HEK293 (cell line): ENCODE measurements around the gene KRTCAP2.

ENCODE experiments used
- KLF1 ChIP-seq: fragments of 450-650 bp; formaldehyde crosslinking; IDR thresholded peaks from 2 replicates; pipeline ENCODE4 v1.5.1; 2016; ENCODE audit warnings: missing biosample characterization, missing genetic modification characterization
- KLF16 ChIP-seq: fragments of 450-650 bp; formaldehyde crosslinking; IDR thresholded peaks from 2 replicates; pipeline ENCODE4 v1.5.1; 2017; ENCODE audit warnings: missing biosample characterization, missing genetic modification characterization
- OVOL3 ChIP-seq: fragments of 450-650 bp; formaldehyde crosslinking; IDR thresholded peaks from 2 replicates; pipeline ENCODE4 v1.5.1; 2016; ENCODE audit warnings: missing biosample characterization, missing genetic modification characterization
- REPIN1 ChIP-seq: fragments of 450-650 bp; formaldehyde crosslinking; IDR thresholded peaks from 2 replicates; pipeline ENCODE4 v1.5.1; 2017; ENCODE audit warnings: missing biosample characterization, missing genetic modification characterization, low read depth
- SCRT2 ChIP-seq: fragments of 450-650 bp; formaldehyde crosslinking; IDR thresholded peaks from 2 replicates; pipeline ENCODE4 v1.5.1; 2016; ENCODE audit warnings: missing biosample characterization, missing genetic modification characterization
- SETDB1 ChIP-seq: IDR thresholded peaks from one replicate; pipeline ENCODE4 v1.6.1; 2017; ENCODE audit warnings: mild to moderate bottlenecking, low read length, moderate library complexity, mixed read lengths; ENCODE audit not compliant: insufficient read length
- TRIM28 ChIP-seq: IDR thresholded peaks from 2 replicates; pipeline ENCODE4 v1.6.1; 2011; ENCODE audit warnings: low read length, control low read depth, borderline replicate concordance
- ZBTB1 ChIP-seq: fragments of 450-650 bp; formaldehyde crosslinking; IDR thresholded peaks from 2 replicates; pipeline ENCODE4 v1.5.1; 2016; ENCODE audit warnings: missing biosample characterization, missing genetic modification characterization
- ZBTB7A ChIP-seq: fragments of 450-650 bp; formaldehyde crosslinking; IDR thresholded peaks from 2 replicates; pipeline ENCODE4 v1.5.1; 2016; ENCODE audit warnings: low read depth, missing biosample characterization, missing genetic modification characterization
- ZFHX2 ChIP-seq: fragments of 450-650 bp; formaldehyde crosslinking; conservative IDR thresholded peaks from 2 replicates; pipeline ENCODE4 v1.5.1; 2016; ENCODE audit warnings: missing biosample characterization, missing genetic modification characterization
- ZNF146 ChIP-seq: fragments of 450-650 bp; formaldehyde crosslinking; IDR thresholded peaks from 2 replicates; pipeline ENCODE4 v1.5.1; 2016; ENCODE audit warnings: missing biosample characterization, missing genetic modification characterization
- ZNF394 ChIP-seq: fragments of 450-650 bp; formaldehyde crosslinking; IDR thresholded peaks from 2 replicates; pipeline ENCODE4 v1.5.1; 2016; ENCODE audit warnings: missing biosample characterization, missing genetic modification characterization, mild to moderate bottlenecking, moderate library complexity, borderline replicate concordance
- ZNF398 ChIP-seq: fragments of 450-650 bp; formaldehyde crosslinking; IDR thresholded peaks from 2 replicates; pipeline ENCODE4 v1.5.1; 2017; ENCODE audit warnings: missing biosample characterization, missing genetic modification characterization
- ZNF548 ChIP-seq: fragments of 450-650 bp; formaldehyde crosslinking; IDR thresholded peaks from 2 replicates; pipeline ENCODE4 v1.5.1; 2016; ENCODE audit warnings: missing biosample characterization, missing genetic modification characterization
- ZNF555 ChIP-seq: fragments of 450-650 bp; formaldehyde crosslinking; conservative IDR thresholded peaks from 2 replicates; pipeline ENCODE4 v1.5.1; 2017; ENCODE audit warnings: missing biosample characterization, mild to moderate bottlenecking, missing genetic modification characterization, inconsistent platforms
- ZNF580 ChIP-seq: fragments of 450-650 bp; formaldehyde crosslinking; IDR thresholded peaks from 2 replicates; pipeline ENCODE4 v1.5.1; 2016; ENCODE audit warnings: missing biosample characterization, missing genetic modification characterization
- ZNF585B ChIP-seq: fragments of 450-650 bp; formaldehyde crosslinking; IDR thresholded peaks from 2 replicates; pipeline ENCODE4 v1.5.1; 2016; ENCODE audit warnings: missing biosample characterization, missing genetic modification characterization
- ZNF704 ChIP-seq: fragments of 450-650 bp; formaldehyde crosslinking; IDR thresholded peaks from 2 replicates; pipeline ENCODE4 v1.5.1; 2016; ENCODE audit warnings: missing biosample characterization, missing genetic modification characterization
- ZNF76 ChIP-seq: fragments of 450-650 bp; formaldehyde crosslinking; IDR thresholded peaks from 2 replicates; pipeline ENCODE4; 2016; ENCODE audit warnings: low read depth, missing biosample characterization, missing genetic modification characterization, borderline replicate concordance
- ZNF843 ChIP-seq: fragments of 450-650 bp; formaldehyde crosslinking; IDR thresholded peaks from 2 replicates; pipeline ENCODE4 v1.5.1; 2016; ENCODE audit warnings: missing biosample characterization, missing genetic modification characterization
- TF ChIP-seq, protein P1 (sequence below): fragments of 450-650 bp; formaldehyde crosslinking; conservative IDR thresholded peaks from 2 replicates; pipeline ENCODE4 v1.5.1; 2016; ENCODE audit warnings: low read depth, missing biosample characterization, missing genetic modification characterization
- TF ChIP-seq, protein P2 (sequence below): fragments of 450-650 bp; formaldehyde crosslinking; IDR thresholded peaks from 2 replicates; pipeline ENCODE4 v1.5.1; 2016; ENCODE audit warnings: missing biosample characterization, missing genetic modification characterization
- TF ChIP-seq, protein P3 (sequence below): fragments of 450-650 bp; formaldehyde crosslinking; IDR thresholded peaks from 2 replicates; pipeline ENCODE4 v1.5.1; 2016; ENCODE audit warnings: missing biosample characterization, missing genetic modification characterization
- TF ChIP-seq, protein P4 (sequence below): fragments of 450-650 bp; formaldehyde crosslinking; IDR thresholded peaks from 2 replicates; pipeline ENCODE4 v1.5.1; 2017; ENCODE audit warnings: missing biosample characterization, missing genetic modification characterization

Gene KRTCAP2

GRCh38 chr1:155127105-155127966, 45.8 kb downstream of the KRTCAP2 start, which contains the start of gene EFNA1 (continued):
- TF ChIP-seq, protein P1, sequence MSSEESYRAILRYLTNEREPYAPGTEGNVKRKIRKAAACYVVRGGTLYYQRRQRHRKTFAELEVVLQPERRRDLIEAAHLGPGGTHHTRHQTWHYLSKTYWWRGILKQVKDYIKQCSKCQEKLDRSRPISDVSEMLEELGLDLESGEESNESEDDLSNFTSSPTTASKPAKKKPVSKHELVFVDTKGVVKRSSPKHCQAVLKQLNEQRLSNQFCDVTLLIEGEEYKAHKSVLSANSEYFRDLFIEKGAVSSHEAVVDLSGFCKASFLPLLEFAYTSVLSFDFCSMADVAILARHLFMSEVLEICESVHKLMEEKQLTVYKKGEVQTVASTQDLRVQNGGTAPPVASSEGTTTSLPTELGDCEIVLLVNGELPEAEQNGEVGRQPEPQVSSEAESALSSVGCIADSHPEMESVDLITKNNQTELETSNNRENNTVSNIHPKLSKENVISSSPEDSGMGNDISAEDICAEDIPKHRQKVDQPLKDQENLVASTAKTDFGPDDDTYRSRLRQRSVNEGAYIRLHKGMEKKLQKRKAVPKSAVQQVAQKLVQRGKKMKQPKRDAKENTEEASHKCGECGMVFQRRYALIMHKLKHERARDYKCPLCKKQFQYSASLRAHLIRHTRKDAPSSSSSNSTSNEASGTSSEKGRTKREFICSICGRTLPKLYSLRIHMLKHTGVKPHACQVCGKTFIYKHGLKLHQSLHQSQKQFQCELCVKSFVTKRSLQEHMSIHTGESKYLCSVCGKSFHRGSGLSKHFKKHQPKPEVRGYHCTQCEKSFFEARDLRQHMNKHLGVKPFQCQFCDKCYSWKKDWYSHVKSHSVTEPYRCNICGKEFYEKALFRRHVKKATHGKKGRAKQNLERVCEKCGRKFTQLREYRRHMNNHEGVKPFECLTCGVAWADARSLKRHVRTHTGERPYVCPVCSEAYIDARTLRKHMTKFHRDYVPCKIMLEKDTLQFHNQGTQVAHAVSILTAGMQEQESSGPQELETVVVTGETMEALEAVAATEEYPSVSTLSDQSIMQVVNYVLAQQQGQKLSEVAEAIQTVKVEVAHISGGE (tag by site-specific recombination) = peak; percentile 38; the same call in 1 of the 2 replicates
- TF ChIP-seq ZBTB1 (tag by site-specific recombination) (peak; percentile 95), ZBTB7A (0 out of 2 replicates have a peak, but pooled peaks have one; percentile 57), ZNF146 (peak; percentile 31; the same call in 1 of the 2 replicates), TRIM28 (no peak), SCRT2 (no peak), REPIN1 (no peak), ZNF704 (tag by site-specific recombination) (no peak), ZNF555 (tag by site-specific recombination) (no peak), ZNF580 (tag by site-specific recombination) (0 out of 2 replicates have a peak, but pooled peaks have one; percentile 41), KLF1 (tag by site-specific recombination) (peak; percentile 85), OVOL3 (tag by site-specific recombination) (peak; percentile 42; the same call in 1 of the 2 replicates), KLF16 (tag by site-specific recombination) (peak; percentile 54; the same call in 1 of the 2 replicates), ZNF76 (tag by site-specific recombination) (peak; percentile 56), ZNF548 (tag by site-specific recombination) (no peak), ZNF585B (tag by site-specific recombination) (no peak), ZFHX2 (peak; percentile 90), ZNF394 (tag by site-specific recombination) (no peak), ZNF843 (peak; percentile 87), SETDB1 (no peak), ZNF398 (tag by site-specific recombination) (peak; percentile 83)
- TF ChIP-seq, protein P2, sequence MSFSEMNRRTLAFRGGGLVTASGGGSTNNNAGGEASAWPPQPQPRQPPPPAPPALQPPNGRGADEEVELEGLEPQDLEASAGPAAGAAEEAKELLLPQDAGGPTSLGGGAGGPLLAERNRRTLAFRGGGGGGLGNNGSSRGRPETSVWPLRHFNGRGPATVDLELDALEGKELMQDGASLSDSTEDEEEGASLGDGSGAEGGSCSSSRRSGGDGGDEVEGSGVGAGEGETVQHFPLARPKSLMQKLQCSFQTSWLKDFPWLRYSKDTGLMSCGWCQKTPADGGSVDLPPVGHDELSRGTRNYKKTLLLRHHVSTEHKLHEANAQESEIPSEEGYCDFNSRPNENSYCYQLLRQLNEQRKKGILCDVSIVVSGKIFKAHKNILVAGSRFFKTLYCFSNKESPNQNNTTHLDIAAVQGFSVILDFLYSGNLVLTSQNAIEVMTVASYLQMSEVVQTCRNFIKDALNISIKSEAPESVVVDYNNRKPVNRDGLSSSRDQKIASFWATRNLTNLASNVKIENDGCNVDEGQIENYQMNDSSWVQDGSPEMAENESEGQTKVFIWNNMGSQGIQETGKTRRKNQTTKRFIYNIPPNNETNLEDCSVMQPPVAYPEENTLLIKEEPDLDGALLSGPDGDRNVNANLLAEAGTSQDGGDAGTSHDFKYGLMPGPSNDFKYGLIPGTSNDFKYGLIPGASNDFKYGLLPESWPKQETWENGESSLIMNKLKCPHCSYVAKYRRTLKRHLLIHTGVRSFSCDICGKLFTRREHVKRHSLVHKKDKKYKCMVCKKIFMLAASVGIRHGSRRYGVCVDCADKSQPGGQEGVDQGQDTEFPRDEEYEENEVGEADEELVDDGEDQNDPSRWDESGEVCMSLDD (tag by site-specific recombination) = peak; percentile 83; the same call in 1 of the 2 replicates
- TF ChIP-seq, protein P3, sequence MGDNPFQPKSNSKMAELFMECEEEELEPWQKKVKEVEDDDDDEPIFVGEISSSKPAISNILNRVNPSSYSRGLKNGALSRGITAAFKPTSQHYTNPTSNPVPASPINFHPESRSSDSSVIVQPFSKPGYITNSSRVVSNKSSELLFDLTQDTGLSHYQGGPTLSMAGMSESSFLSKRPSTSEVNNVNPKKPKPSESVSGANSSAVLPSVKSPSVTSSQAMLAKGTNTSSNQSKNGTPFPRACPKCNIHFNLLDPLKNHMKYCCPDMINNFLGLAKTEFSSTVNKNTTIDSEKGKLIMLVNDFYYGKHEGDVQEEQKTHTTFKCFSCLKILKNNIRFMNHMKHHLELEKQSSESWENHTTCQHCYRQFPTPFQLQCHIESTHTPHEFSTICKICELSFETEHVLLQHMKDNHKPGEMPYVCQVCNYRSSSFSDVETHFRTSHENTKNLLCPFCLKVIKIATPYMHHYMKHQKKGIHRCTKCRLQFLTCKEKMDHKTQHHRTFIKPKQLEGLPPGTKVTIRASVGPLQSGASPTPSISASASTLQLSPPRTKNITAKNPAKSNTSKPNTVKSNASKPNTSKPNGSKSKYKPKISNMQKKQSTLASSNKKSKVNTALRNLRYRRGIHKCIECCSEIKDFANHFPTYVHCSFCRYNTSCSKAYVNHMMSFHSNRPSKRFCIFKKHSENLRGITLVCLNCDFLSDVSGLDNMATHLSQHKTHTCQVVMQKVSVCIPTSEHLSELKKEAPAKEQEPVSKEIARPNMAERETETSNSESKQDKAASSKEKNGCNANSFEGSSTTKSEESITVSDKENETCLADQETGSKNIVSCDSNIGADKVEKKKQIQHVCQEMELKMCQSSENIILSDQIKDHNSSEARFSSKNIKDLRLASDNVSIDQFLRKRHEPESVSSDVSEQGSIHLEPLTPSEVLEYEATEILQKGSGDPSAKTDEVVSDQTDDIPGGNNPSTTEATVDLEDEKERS (tag by site-specific recombination) = no peak
- TF ChIP-seq, protein P4, sequence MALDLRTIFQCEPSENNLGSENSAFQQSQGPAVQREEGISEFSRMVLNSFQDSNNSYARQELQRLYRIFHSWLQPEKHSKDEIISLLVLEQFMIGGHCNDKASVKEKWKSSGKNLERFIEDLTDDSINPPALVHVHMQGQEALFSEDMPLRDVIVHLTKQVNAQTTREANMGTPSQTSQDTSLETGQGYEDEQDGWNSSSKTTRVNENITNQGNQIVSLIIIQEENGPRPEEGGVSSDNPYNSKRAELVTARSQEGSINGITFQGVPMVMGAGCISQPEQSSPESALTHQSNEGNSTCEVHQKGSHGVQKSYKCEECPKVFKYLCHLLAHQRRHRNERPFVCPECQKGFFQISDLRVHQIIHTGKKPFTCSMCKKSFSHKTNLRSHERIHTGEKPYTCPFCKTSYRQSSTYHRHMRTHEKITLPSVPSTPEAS = peak; percentile 42; the same call in 1 of the 2 replicates
